IMR-90 (cell line): ENCODE data around the gene BNIP3. TPM values are rescaled to one million over a fixed set of nuclear protein-coding genes. Genes with fewer than 3 reads are reported as not detected.
"Not testable (repeated sequence)": the region's sequence is repeated elsewhere in the genome, so short reads cannot be mapped to it uniquely, and the experiment has no call there.

Experiments
- ATAC-seq: fragments of 200-7000 bp; cut with Tn5 transposase; 2 replicates; pipeline ENCODE4 v1.9.1; 2020; ENCODE audit warnings: low read depth, mild to moderate bottlenecking, moderate library complexity
- BruUV-seq: library from RNA; stranded (reverse); fragments of 400-500 nt; replicated peaks from 2 replicates; lab custom pipeline; 2021; lab: Mats Ljungman, UMichigan
- CTCF ChIA-PET: fragments of 300-600 bp; formaldehyde crosslinking; extraction: SDS; loops from one replicate; lab custom pipeline; 2021; ENCODE audit warnings: antibody characterized with exemption; lab: Yijun Ruan, JAX
- POLR2A ChIA-PET: fragments of 300-600 bp; sonication (Branson Sonifier 250); formaldehyde crosslinking; loops from one replicate; lab custom pipeline; 2022; ENCODE audit warnings: antibody characterized with exemption; ENCODE audit not compliant: unreplicated experiment; lab: Charles Lee
- DNase-seq: peaks from one replicate; pipeline ENCODE4 v3.0.0; 2013
- H2AFZ ChIP-seq: replicated peaks from 2 replicates; pipeline ENCODE3; 2013; ENCODE audit warnings: low read length, mild to moderate bottlenecking; ENCODE audit not compliant: poor library complexity
- H2AK5ac ChIP-seq: 2 replicates; pipeline ENCODE4 v1.6.1; 2013; ENCODE audit warnings: low read depth, low read length, inconsistent platforms
- H2AK9ac ChIP-seq: replicated peaks from 2 replicates; pipeline ENCODE3; 2013; ENCODE audit warnings: mild to moderate bottlenecking, low read depth, low read length, moderate library complexity; ENCODE audit not compliant: poor library complexity
- H2BK120ac ChIP-seq: 2 replicates; pipeline ENCODE4 v1.6.1; 2013; ENCODE audit warnings: low read depth, low read length, inconsistent platforms
- H2BK15ac ChIP-seq: 3 replicates; pipeline ENCODE4 v1.6.1; 2013; ENCODE audit warnings: low read depth, low read length, inconsistent platforms
- H2BK20ac ChIP-seq: 2 replicates; pipeline ENCODE4 v1.6.1; 2013; ENCODE audit warnings: low read depth, mild to moderate bottlenecking, inconsistent platforms, low read length, moderate library complexity
- H2BK5ac ChIP-seq: 2 replicates; pipeline ENCODE4 v1.6.1; 2013; ENCODE audit warnings: mild to moderate bottlenecking, low read depth, low read length, inconsistent platforms; ENCODE audit not compliant: poor library complexity, severe bottlenecking
- H3K14ac ChIP-seq: replicated peaks from 2 replicates; pipeline ENCODE4 v1.6.1; 2013; ENCODE audit warnings: low read depth, low read length, inconsistent platforms
- H3K18ac ChIP-seq: 2 replicates; pipeline ENCODE4 v1.6.1; 2013; ENCODE audit warnings: low read depth, low read length, control low read depth
- H3K23ac ChIP-seq: 2 replicates; pipeline ENCODE4 v1.6.1; 2013; ENCODE audit warnings: low read depth, low read length, inconsistent platforms
- H3K27ac ChIP-seq: 2 replicates; pipeline ENCODE4 v1.5.1; 2013; ENCODE audit warnings: mild to moderate bottlenecking, control low read depth, low read length; ENCODE audit not compliant: insufficient read depth
- H3K27me3 ChIP-seq: 2 replicates; pipeline ENCODE4 v1.6.1; 2013; ENCODE audit warnings: low read length; ENCODE audit not compliant: control insufficient read depth, insufficient read depth
- H3K36me3 ChIP-seq: 2 replicates; pipeline ENCODE4 v1.6.1; 2013; ENCODE audit warnings: low read length, mixed read lengths; ENCODE audit not compliant: control insufficient read depth, insufficient read depth
- H3K4ac ChIP-seq: 2 replicates; pipeline ENCODE4 v1.6.1; 2013; ENCODE audit warnings: low read depth, low read length, inconsistent platforms
- H3K4me1 ChIP-seq: 2 replicates; pipeline ENCODE4 v1.6.1; 2013; ENCODE audit warnings: low read length, mixed read lengths; ENCODE audit not compliant: control insufficient read depth, insufficient read depth
- H3K4me2 ChIP-seq: 2 replicates; pipeline ENCODE4 v1.6.1; 2013; ENCODE audit warnings: low read depth, mild to moderate bottlenecking, control low read depth, low read length, moderate library complexity
- H3K4me3 ChIP-seq: 2 replicates; pipeline ENCODE4 v1.5.1; 2013; ENCODE audit warnings: low read depth, mild to moderate bottlenecking, control low read depth, low read length, moderate library complexity; ENCODE audit not compliant: insufficient read depth
- H3K56ac ChIP-seq: 2 replicates; pipeline ENCODE4 v1.6.1; 2013; ENCODE audit warnings: low read length, inconsistent platforms; ENCODE audit not compliant: insufficient read depth; ENCODE audit errors: extremely low read depth
- H3K79me1 ChIP-seq, 2 experiments: 2 replicates each; pipeline ENCODE4 v1.6.1; 2013; ENCODE audit warnings: low read length in 2 of 2, inconsistent platforms in 1 of 2, low read depth in 1 of 2
- H3K9ac ChIP-seq: 2 replicates; pipeline ENCODE4 v1.6.1; 2013; ENCODE audit warnings: low read depth, low read length, control low read depth
- H3K9me1 ChIP-seq: 2 replicates; pipeline ENCODE4 v1.6.1; 2013; ENCODE audit warnings: low read length, inconsistent platforms; ENCODE audit not compliant: insufficient read depth
- H3K9me3 ChIP-seq: 2 replicates; pipeline ENCODE4 v1.6.1; 2013; ENCODE audit warnings: low read length; ENCODE audit not compliant: control insufficient read depth, insufficient read depth
- H4K20me1 ChIP-seq: 2 replicates; pipeline ENCODE4 v1.6.1; 2013; ENCODE audit warnings: low read length, inconsistent platforms; ENCODE audit not compliant: insufficient read depth
- H4K5ac ChIP-seq: 2 replicates; pipeline ENCODE4 v1.6.1; 2013; ENCODE audit warnings: mild to moderate bottlenecking, low read depth, low read length, control low read depth
- H4K8ac ChIP-seq, 2 experiments: 2 replicates each; pipeline ENCODE4 v1.6.1; 2013; ENCODE audit warnings: low read depth in 2 of 2, low read length in 2 of 2, control low read depth in 1 of 2, inconsistent platforms in 1 of 2
- H4K91ac ChIP-seq: 2 replicates; pipeline ENCODE4 v1.6.1; 2013; ENCODE audit warnings: low read depth, low read length, inconsistent platforms; ENCODE audit not compliant: insufficient read depth
- WGBS, 2 experiments: methylation state at CpG; one replicate each; pipeline versions ENCODE4 v1.1.5 to v1.1.7; 2013; ENCODE audit warnings: missing lambda C conversion rate in 2 of 2; ENCODE audit not compliant: insufficient read length in 1 of 2; ENCODE audit errors: extremely low coverage in 2 of 2; 5-methylcytosine and 5-hydroxymethylcytosine counted together
- dilution Hi-C: fragments of 300-500 bp; cut with HindIII; formaldehyde crosslinking; loops from one replicate; pipeline ENCODE4 v1.14.3; 2018; ENCODE audit warnings: low sequenced_read_pairs; ENCODE audit not compliant: unreplicated experiment
- in situ Hi-C: fragments of 300-500 bp; cut with MboI; formaldehyde crosslinking; loops from 3 replicates; pipeline ENCODE4 v1.14.3; 2019; ENCODE audit warnings: low sequenced_read_pairs, inconsistent platforms, mixed read lengths
- intact Hi-C: fragments of 100-400 bp; cut with micrococcal nuclease; formaldehyde crosslinking; loops from 2 replicates; pipeline ENCODE4 v1.10.0; 2022
- polyA plus RNA-seq, 3 experiments: library from polyadenylated mRNA; depleted of rRNA; stranded (reverse); fragments of >200 nt; gene quantifications; 2 replicates each; pipeline ENCODE4 v1.2.3, GENCODE V29; 2012; ENCODE audit warnings: low replicate concordance in 1 of 3
- total RNA-seq: library from RNA; depleted of rRNA; stranded (reverse); fragments of >200 nt; gene quantifications from 2 replicates; pipeline ENCODE4 v1.2.3, GENCODE V29; 2012

Gene BNIP3
- total and polyA plus RNA-seq, 2 of the 4 experiments (the other 2 are of a cell fraction), result 134 to 211 TPM

DNA sequence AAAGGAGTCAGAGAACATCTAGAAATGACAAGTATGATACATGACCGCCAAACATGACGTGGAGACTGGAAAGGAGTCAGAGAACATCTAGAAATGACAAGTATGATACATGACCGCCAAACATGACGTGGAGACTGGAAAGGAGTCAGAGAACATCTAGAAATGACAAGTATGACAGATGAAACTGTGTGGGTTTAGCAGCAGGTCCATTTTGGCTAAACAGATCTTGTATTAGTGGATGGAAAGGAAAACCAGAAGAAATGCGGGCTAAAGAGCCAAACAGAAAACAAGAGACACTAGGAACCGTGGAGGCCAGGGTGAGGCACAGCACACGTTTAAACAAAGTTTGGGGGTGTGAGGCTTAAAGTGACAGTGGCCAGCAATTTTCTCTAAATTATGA, 31.8 kb downstream of the BNIP3 start:
- peaks cover 38% of the 10 kb centered on the region for H3K36me3 ChIP-seq
- BruUV-seq, dilution Hi-C loops: not testable (repeated sequence)

More for the DNA sequence above, 31.8 kb downstream of the BNIP3 start:
- POLR2A ChIA-PET, H4K91ac ChIP-seq, H3K56ac ChIP-seq, H2BK15ac ChIP-seq, ATAC-seq, H4K5ac ChIP-seq, H3K27ac ChIP-seq, H3K4me3 ChIP-seq, H3K4me2 ChIP-seq, H2BK5ac ChIP-seq, H3K18ac ChIP-seq, H2BK20ac ChIP-seq, H2AK5ac ChIP-seq, H3K4ac ChIP-seq, H3K27me3 ChIP-seq, H2AFZ ChIP-seq, H2AK9ac ChIP-seq, CTCF ChIA-PET, DNase-seq, H3K14ac ChIP-seq, in situ Hi-C loops, H3K9me3 ChIP-seq, H2BK120ac ChIP-seq, H4K8ac ChIP-seq, H3K9ac ChIP-seq, H3K23ac ChIP-seq: not testable (repeated sequence)
- Histone ChIP-seq H3K4me1 (peaks cover 21% of the 10 kb centered on the region), H3K9me1 (peaks cover 32% of the 10 kb centered on the region), H4K20me1 (peaks cover 20% of the 10 kb centered on the region), H3K79me1 (peaks cover 19 to 58% of the 10 kb centered on the region in 2 experiments)
- intact Hi-C loops, result loop anchor here (5.0 kb wide), 1 partner anchor 48 kb away; the partner anchor contains the start of gene PPP2R2D
- no CpG with 5 or more reads among the region's 7 CpGs for WGBS, 2 experiments
